B cell (primary cell): Measurements from ENCODE around the gene VWCE. TPM values are rescaled to one million over a fixed set of nuclear protein-coding genes. Genes with fewer than 3 reads are reported as not detected.
A peak's percentile ranks its signal among the peaks of the same experiment; 100 is the strongest.

ENCODE experiments used
- ATAC-seq: fragments of 200-7000 bp; cut with Tn5 transposase; one replicate; pipeline ENCODE4 v1.10.0; 2021; ENCODE audit warnings: low read depth, mild to moderate bottlenecking, moderate number of reproducible peaks, moderate library complexity
- CTCF ChIA-PET: fragments of 350-600 bp; sonication (Branson Sonifier 250); formaldehyde crosslinking; loops from one replicate; lab custom pipeline; 2021; ENCODE audit warnings: antibody characterized with exemption, inconsistent platforms; lab: Charles Lee
- POLR2A ChIA-PET: fragments of 350-600 bp; sonication (Branson Sonifier 250); formaldehyde crosslinking; loops from one replicate; lab custom pipeline; 2021; ENCODE audit warnings: antibody characterized with exemption; lab: Charles Lee
- DNase-seq: peaks from one replicate; pipeline ENCODE4 v3.0.0; 2013
- H2AFZ ChIP-seq: 2 replicates; pipeline ENCODE4 v1.6.1; 2012; ENCODE audit warnings: mild to moderate bottlenecking, low read depth, low read length; ENCODE audit not compliant: insufficient read depth, poor library complexity, severe bottlenecking
- H3K27ac ChIP-seq, 2 donors: 1 replicate in 1 of 2; 2 replicates in 1 of 2; pipeline ENCODE4 v1.5.1; 2012 to 2013; ENCODE audit warnings: low read length in 2 of 2, mild to moderate bottlenecking in 2 of 2, moderate library complexity in 1 of 2
- H3K27me3 ChIP-seq, 4 experiments: fragments of 200-600 bp in 1 of 4; sonication (generic) in 1 of 4; replicated peaks in 1 of 4; 1 replicate in 2 of 4; 2 replicates in 2 of 4; pipeline versions ENCODE4 v1.6.1 to v1.7.0; 2013 to 2016; ENCODE audit warnings: low read length in 3 of 4, mild to moderate bottlenecking in 2 of 4, mixed read lengths in 1 of 4, moderate library complexity in 1 of 4; ENCODE audit not compliant: insufficient read depth in 4 of 4, control insufficient read depth in 3 of 4; ENCODE audit errors: control extremely low read depth in 1 of 4
- H3K36me3 ChIP-seq, 2 experiments: replicated peaks in 1 of 2; 1 replicate in 1 of 2; 2 replicates in 1 of 2; pipeline versions ENCODE4 v1.6.1 to v1.7.1; 2013; ENCODE audit warnings: low read length in 1 of 2; ENCODE audit not compliant: insufficient read depth in 2 of 2, control insufficient read depth in 1 of 2; ENCODE audit errors: control extremely low read depth in 1 of 2, extremely low read depth in 1 of 2
- H3K4me1 ChIP-seq, 2 donors: fragments of 200-600 bp in 1 of 2; sonication (generic) in 1 of 2; 1 replicate in 1 of 2; 2 replicates in 1 of 2; pipeline versions ENCODE4 v1.5.1 to v1.6.1; 2013 to 2017; ENCODE audit warnings: low read length in 2 of 2; ENCODE audit not compliant: control insufficient read depth in 2 of 2, insufficient read depth in 2 of 2
- H3K4me2 ChIP-seq: replicated peaks from 2 replicates; pipeline ENCODE3; 2012; ENCODE audit warnings: mild to moderate bottlenecking, low read depth, low read length; ENCODE audit not compliant: poor library complexity, severe bottlenecking
- H3K4me3 ChIP-seq, 5 experiments: fragments of 200-600 bp in 1 of 5; sonication (generic) in 1 of 5; 1 replicate in 3 of 5; 2 replicates in 2 of 5; pipeline versions ENCODE4 v1.5.1 to v1.7.0; 2011 to 2016; ENCODE audit warnings: low read length in 4 of 5, mild to moderate bottlenecking in 4 of 5, low read depth in 2 of 5, control low read depth in 1 of 5, moderate library complexity in 1 of 5; ENCODE audit not compliant: insufficient read depth in 1 of 5; ENCODE audit errors: control extremely low read depth in 1 of 5, extremely low read depth in 1 of 5
- H3K79me2 ChIP-seq: fragments of 200-600 bp; sonication (generic); one replicate; pipeline ENCODE4 v1.6.0; 2016; ENCODE audit warnings: low read length; ENCODE audit not compliant: control insufficient read depth, insufficient read depth
- H3K9ac ChIP-seq: fragments of 200-600 bp; sonication (generic); 2 replicates; pipeline ENCODE4 v1.6.1; 2017; ENCODE audit warnings: mild to moderate bottlenecking, low read length, moderate library complexity
- H3K9me3 ChIP-seq, 3 donors: one replicate each; pipeline versions ENCODE4 v1.6.1 to v1.7.1; 2013; ENCODE audit warnings: low read length in 2 of 3; ENCODE audit not compliant: control insufficient read depth in 2 of 3, insufficient read depth in 1 of 3; ENCODE audit errors: control extremely low read depth in 1 of 3
- H4K20me1 ChIP-seq: 2 replicates; pipeline ENCODE4 v1.6.0; 2012; ENCODE audit warnings: mild to moderate bottlenecking, low read length; ENCODE audit not compliant: insufficient read depth, control insufficient read depth, poor library complexity, severe bottlenecking
- H3K27ac Mint-ChIP-seq: one replicate; pipeline ENCODE4 v1.8.0; 2021; ENCODE audit warnings: mixed read lengths
- H3K27me3 Mint-ChIP-seq: one replicate; pipeline ENCODE4 v1.8.0; 2021; ENCODE audit warnings: mixed read lengths
- H3K4me1 Mint-ChIP-seq: one replicate; pipeline ENCODE4 v1.8.0; 2021; ENCODE audit warnings: mixed read lengths
- H3K4me3 Mint-ChIP-seq: one replicate; pipeline ENCODE4 v1.8.0; 2021; ENCODE audit warnings: mixed read lengths
- H3K9me3 Mint-ChIP-seq: one replicate; pipeline ENCODE4 v1.8.0; 2022; ENCODE audit warnings: mixed read lengths; ENCODE audit not compliant: insufficient read depth
- CTCF ChIP-seq: fragments of 200-600 bp; IDR thresholded peaks from one replicate; pipeline ENCODE4 v1.8.0; 2022; ENCODE audit warnings: antibody characterized with exemption, mild to moderate bottlenecking
- EZH2 ChIP-seq: IDR thresholded peaks from 2 replicates; pipeline ENCODE4 v1.6.1; 2012; ENCODE audit warnings: borderline replicate concordance, low read depth, mild to moderate bottlenecking, moderate library complexity, low read length; ENCODE audit not compliant: insufficient read depth, poor library complexity, severe bottlenecking
- WGBS: methylation state at CpG from one replicate; pipeline ENCODE4 v1.1.5; 2013; ENCODE audit warnings: missing lambda C conversion rate; ENCODE audit not compliant: insufficient coverage; 5-methylcytosine and 5-hydroxymethylcytosine counted together
- intact Hi-C: fragments of 100-400 bp; cut with micrococcal nuclease; formaldehyde crosslinking; loops from one replicate; pipeline ENCODE4 v1.10.0; 2022
- polyA plus RNA-seq: library from polyadenylated mRNA; depleted of rRNA; stranded (reverse); fragments of >200 nt; gene quantifications from 2 replicates; pipeline ENCODE4 v1.2.3, GENCODE V29; 2012
- total RNA-seq, 2 donors: library from RNA; stranded (reverse); fragments of 120-200 nt in 1 of 2; gene quantifications; 1 replicate in 1 of 2; 2 replicates in 1 of 2; pipeline versions ENCODE4 v1.2.3 to v1.2.4, GENCODE V29; 2013 to 2022

The VWCE gene
- total and polyA plus RNA-seq, 2 donors (not counting 1 experiment from before 2014, with no cell fraction given), result 0.37 to 0.39 TPM

GRCh38 chr11:61297746-61298145 is 2.6 kb upstream of the VWCE start:
- H3K4me3 ChIP-seq, result no peak overlapping the region
- H3K4me3 Mint-ChIP-seq, result peak overlapping the region; percentile 32
- 25% methylated on average over 3 of the region's 5 CpGs for WGBS
- intact Hi-C loops, result no loop called here
- no peak for TF ChIP-seq CTCF
- no peak for DNase-seq
- no peak for ATAC-seq
- H3K27ac ChIP-seq, result no peak overlapping the region
- H3K9me3 ChIP-seq, result no peaks in the 10 kb centered on the region
- peaks cover 0 to 36% of the 10 kb centered on the region in 2 experiments for H3K36me3 ChIP-seq
- CTCF ChIA-PET, result no interaction called here
- POLR2A ChIA-PET, result no interaction called here
- no peaks in the 10 kb centered on the region for H3K27me3 Mint-ChIP-seq
- H3K27ac Mint-ChIP-seq, result no peak overlapping the region
- no peaks in the 10 kb centered on the region for H3K79me2 ChIP-seq
- no peak overlapping the region for H3K9ac ChIP-seq
- peaks cover 8 to 21% of the 10 kb centered on the region in 2 donors for H3K4me1 ChIP-seq
- H4K20me1 ChIP-seq, result no peaks in the 10 kb centered on the region
- no peak overlapping the region for H2AFZ ChIP-seq
- H3K9me3 Mint-ChIP-seq, result no peaks in the 10 kb centered on the region
- H3K4me1 Mint-ChIP-seq, result peaks cover 14% of the 10 kb centered on the region
- H3K27me3 ChIP-seq, result no peaks in the 10 kb centered on the region
- no peak overlapping the region for H3K4me2 ChIP-seq

- Mint-ChIP-seq H3K4me3 (peak overlapping the region; percentile 32), H3K9me3 (no peaks in the 10 kb centered on the region), H3K27me3 (no peaks in the 10 kb centered on the region), H3K27ac (no peak overlapping the region), H3K4me1 (peaks cover 14% of the 10 kb centered on the region)
- intact Hi-C loops, result no loop called here
- Histone ChIP-seq H3K27me3 (no peaks in the 10 kb centered on the region), H2AFZ (no peak overlapping the region), H3K9ac (no peak overlapping the region), H3K27ac (no peak overlapping the region), H3K36me3 (peaks cover 0 to 32% of the 10 kb centered on the region in 2 experiments), H3K4me1 (peaks cover 8 to 21% of the 10 kb centered on the region in 2 donors), H3K4me3 (no peak overlapping the region), H4K20me1 (no peaks in the 10 kb centered on the region), H3K79me2 (no peaks in the 10 kb centered on the region), H3K9me3 (no peaks in the 10 kb centered on the region), H3K4me2 (no peak overlapping the region)
- no peak for TF ChIP-seq CTCF
- TF ChIP-seq EZH2, result no peak
- ATAC-seq (no peak), DNase-seq (no peak)
- ChIA-PET CTCF (no interaction called here), POLR2A (no interaction called here)
- WGBS, result 40% methylated on average over 1 of the region's 1 CpG
These were observed 2.2 kb upstream of the VWCE start for GRCh38 chr11:61297341-61297740.
